GM21737 (cell line): ENCODE measurements around the gene EFCAB7.
A peak's percentile ranks its signal among the peaks of the same experiment; 100 is the strongest.

ENCODE experiments used
- ATAC-seq: cut with Tn5 transposase; IDR thresholded peaks from one replicate; pipeline ENCODE4 v1.9.1; 2021; ENCODE audit warnings: mild to moderate bottlenecking, moderate library complexity; ENCODE audit not compliant: unreplicated experiment

Gene EFCAB7, protein sequence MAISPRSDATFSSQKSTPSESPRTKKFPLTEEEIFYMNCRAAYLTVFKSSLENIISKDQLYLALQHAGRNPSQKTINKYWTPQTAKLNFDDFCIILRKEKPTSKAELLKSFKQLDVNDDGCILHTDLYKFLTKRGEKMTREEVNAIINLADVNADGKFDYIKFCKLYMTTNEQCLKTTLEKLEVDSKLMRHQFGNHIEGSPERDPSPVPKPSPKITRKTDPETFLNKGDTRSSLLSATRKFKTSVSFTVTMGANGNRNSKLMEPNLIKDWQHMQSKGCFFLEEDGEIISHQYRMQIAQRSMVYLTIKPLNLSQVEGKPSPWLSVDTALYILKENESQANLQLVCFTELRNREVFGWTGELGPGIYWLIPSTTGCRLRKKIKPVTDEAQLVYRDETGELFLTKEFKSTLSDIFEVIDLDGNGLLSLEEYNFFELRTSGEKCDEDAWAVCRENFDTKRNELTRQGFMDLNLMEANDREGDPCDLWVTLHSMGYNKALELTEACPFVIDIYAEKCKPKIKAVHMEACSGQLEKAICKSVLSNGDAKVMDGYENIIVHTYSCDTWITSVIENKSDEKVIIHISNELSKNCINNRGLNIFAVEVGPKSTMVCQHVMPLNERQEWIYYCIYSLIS

DNA sequence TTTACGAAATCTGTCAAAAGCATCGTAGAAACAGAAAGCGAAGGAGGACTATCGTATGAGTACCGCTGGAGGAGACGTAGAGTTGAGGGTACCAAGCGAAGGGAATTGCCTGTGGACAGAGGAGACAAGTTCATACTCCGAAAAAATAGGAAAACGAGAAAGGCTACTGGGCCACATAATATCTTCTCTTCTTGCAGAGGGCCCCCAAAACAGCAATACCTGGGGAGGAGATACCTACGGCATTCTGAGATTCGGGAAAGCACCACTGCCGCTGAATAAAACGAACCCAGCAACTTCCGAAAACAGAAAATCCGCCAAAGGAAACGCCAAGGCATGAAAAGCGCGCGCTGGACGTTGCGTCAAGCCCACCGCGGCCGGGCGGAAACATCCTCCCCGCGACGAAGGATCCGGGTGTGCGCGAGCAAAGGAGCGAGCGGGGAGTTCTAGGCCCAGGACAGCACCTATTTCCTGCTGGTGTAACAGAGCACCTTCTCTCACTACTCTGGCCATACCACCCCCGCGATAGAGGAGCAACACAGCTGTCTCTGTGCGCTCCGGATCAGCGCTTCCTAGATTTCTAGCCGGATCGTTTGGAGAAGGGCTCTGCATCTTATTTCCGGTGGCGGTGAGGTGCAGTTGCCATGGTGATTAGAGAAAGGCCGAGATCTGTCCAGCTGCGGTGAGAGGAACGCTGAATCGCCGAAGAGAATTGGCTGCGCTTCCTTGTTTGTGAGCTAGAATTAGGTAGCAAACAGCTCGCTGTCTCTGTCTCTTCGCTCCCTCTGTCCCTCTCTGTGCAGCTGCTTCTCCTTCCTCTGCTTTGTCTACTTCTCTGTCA lies at the start of gene EFCAB7, which contains the start of gene ITGB3BP:
Gene EFCAB7, plus strand, starts transcription at position 635 of the 838 bp plus-strand sequence. CDS start 2,048 bp downstream, outside the sequence.
Gene ITGB3BP, minus strand, starts transcription at position 335 of the 838 bp plus-strand sequence. Its CDS starts 92 bp downstream, at position 243.
- peak; percentile 85 for ATAC-seq

DNA sequence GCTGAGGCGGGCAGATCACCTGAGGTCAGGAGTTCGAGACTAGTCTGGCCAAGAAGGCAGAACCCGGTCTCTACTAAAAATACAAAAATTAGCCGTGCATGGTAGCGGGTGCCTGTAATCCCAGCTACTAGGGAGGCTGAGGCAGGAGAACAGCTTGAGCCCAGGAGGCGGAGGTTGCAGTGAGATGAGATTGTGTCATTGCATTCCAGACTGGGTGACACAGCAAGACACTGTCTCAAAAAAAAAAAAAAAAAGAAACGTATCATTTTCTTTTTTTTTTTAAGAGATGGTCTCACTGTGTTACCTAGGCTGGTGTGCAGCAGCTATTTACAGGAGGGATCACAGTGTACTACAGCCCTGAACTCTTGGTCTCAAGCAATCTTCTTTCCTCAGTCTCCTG lies 47.6 kb upstream of the EFCAB7 start:
- no peak for ATAC-seq

DNA sequence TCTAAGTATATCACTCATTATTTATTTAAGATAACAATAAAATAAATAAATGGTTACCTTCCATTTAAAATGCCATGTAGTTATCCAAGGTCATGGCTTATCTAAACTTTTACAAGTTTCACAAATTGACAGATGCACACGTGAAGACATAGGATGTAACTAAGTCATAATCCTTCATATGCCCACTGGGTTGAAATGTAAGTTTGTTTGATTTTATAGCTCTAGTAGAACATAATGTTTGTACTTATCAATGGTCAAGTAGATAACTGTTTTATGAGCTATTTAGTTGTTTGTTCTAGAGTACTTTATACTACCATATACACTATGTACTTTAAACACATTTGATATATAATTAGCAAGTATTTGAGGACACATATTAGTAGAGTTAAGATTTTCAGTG lies 43.3 kb upstream of the EFCAB7 start:
- ATAC-seq = no peak

DNA sequence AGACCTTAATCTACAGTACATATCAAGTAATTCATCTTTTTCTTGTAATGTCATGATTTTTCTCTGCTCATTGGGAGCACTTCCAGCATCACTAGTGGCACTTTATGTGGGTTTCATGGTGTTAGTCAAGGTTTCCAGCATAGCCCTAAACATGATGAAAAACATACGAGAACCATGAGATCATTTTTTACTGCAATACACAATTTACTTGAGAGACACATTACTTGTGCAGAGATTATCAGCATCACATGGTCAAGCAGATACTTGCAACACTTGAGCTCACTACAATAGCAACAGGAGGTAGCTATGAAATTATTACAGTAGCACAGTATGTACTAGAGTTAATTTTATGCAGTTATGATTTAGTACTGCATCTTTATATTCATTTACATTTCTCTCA lies 36.7 kb upstream of the EFCAB7 start:
- ATAC-seq = no peak

DNA sequence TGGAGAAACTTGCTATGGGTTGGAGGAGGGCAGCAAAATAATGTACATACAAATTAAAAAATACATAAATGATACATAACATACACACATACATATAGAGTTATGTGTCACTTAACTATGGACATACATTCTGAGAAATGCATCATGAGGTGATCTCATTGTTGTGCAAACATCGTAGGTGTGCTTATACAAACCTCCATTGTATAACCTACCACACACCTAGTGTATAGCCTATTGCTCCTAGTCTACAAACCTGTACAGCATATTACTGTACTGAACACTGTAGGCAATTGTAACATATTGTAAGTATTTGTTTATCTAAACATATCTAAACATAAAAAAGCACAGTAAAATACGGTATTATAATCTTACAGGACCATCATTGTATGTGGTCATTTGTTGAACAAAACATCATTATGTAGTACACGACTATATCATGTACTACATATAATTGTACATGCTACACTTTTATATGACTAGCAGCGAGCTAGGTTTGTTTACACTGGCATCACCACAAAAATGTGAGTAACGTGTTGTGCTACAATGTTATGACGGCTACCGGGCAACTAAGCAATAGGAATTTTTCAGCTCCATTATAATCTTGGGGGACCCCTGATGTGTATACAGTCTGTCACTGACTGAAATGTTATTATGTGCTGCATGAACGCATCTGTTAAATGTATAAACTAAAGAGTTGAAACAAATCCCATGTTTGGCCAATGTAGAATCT lies 35.8 kb upstream of the EFCAB7 start:
- no peak for ATAC-seq

DNA sequence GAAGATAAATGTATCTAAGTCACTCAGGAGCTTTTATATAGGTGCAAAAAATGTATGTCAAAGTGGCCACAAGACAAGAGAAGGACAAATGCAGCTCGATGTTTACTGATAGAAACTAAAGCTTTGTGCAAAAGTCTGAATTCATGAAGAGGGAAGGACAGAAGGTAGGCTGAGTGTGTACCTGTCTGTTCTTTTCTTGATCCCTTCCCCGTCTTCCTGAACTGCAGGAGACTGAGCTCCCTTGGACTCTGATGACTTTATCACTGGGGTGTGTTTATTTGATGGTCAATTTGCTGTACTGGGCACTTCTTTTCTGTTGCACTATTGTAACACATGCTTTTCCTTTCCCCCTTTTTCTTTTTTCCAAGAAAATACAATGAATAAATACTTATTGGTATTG lies 25.7 kb upstream of the EFCAB7 start:
- no peak for ATAC-seq

DNA sequence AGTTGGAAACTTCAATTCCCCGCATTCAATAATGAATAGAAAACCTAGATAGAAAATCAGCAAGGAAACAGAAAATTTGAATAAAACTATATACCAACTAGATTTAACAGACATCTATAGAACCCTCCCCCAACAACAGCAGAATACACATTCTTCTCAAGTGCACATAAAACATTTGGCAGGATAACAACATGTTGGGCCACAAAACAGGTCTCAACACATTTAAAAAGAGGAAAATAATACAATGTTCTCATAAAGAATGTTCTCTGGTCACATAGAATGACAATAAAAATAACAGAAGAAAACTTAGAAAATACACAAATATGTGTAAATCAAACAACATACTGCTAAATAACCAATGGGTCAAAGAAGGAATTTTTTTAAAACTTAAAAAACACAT lies 25.2 kb upstream of the EFCAB7 start:
- ATAC-seq = no peak

DNA sequence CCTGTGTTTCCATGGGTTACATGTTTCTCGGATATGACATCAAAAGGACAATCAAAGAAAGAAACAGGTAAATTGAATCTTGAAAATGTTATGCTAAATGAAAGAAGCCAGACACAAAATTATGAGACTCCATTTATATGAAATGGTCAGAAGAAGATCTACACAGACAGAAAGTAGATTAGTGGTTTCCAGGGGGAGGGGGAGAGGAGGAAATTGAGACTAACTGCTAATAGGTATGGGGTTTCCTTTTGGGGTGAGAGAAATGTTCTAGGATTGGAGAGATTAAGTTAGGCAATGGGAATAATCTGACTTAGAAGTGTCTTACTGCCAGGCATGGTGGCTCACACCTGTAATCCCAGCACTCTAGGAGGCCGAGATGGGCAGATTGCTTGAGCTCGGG lies 22.1 kb upstream of the EFCAB7 start:
- ATAC-seq = no peak

DNA sequence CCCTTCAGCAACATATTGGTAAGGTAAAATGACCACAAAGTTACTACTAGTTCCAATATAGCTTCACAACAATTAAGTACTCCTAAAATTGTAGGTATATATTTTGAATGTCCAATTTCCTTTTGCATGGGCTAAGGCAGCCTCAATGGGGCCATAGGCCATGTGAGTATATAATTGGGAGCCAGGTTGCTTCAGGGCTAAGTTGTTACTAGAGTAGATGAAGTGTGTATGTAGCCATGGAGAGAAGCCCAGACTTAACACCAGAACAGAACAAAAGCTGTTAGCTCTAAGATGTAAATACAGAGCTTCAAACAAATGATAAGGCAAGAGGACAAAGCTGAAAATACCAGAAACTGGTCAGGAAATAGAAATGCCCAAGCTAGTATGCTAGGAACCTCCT lies 16.5 kb upstream of the EFCAB7 start:
- ATAC-seq = no peak

DNA sequence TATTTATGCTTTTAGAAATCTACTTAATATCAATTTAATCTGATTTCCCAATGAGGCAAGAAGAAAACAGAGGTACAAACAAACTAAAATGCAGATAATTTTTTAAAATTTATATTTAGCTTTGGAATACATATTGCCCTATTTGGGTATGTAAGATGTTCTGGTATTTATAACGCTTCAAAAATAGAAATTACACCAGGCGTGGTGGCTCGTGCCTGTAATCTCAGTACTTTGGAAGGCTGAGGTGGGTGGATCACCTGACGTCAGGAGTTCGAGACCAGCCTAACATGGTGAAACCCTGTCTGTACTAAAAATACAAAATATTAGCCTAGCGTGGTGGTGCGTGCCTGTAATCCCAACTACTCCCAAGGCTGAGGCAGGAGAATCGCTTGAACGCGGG lies 13.6 kb upstream of the EFCAB7 start:
- no peak for ATAC-seq

DNA sequence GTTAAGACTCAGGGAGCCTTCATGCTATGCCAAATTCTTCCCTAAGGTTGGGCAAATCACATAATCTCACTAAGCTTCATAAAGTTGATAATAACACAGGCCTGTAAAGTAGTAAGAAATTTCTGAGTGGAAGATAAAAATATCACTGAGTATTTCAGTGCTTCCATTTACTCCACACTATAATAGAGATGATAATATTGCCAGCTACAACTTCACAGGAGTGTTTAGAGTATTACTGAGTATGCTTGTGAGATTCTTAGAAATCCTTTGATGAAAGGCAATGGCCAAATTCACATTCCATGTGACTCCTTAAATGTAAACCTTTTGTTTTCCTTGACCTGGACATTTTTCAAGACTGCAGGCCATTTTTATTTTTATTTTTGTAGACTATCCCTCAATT lies 10.7 kb upstream of the EFCAB7 start:
- ATAC-seq = no peak

DNA sequence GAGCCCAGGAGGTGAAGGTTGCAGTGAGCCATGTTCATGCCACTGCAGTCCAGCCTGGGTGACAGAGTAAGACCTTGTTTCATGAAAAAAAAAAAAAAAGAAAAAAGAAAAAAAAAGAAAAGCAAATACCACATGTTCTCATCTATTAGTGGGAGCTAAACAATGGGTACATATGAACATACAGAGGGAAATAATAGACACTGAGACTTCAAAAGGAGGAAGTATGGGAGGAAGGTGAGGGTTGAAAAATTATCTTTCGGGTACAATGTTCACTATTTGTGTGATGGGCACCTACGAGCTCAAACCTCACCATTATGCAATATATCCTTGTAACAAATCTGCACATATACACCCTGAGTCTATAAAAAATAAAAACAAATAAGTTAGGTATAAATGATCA lies 6.7 kb upstream of the EFCAB7 start:
- no peak for ATAC-seq

DNA sequence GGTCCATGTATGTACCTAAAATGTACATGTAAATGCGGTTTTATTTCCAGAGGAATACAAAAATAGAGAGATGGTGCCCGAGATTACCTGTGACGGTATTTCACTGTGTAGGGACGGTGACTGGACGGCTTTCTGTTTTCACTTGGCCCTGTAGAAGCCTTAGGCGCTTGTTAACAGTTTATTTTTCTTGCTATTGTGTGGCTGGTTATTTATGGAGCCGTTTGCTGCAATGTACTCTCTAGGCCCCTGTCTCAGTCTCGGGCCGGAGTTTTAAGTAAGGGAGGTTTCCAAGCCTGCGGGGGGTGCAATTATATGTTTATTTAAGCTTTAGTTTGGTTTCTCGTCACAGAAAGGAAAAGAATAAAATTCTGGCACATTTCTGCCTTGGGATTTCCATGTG lies 413 bp downstream of the EFCAB7 start:
- peak; percentile 17 for ATAC-seq

DNA sequence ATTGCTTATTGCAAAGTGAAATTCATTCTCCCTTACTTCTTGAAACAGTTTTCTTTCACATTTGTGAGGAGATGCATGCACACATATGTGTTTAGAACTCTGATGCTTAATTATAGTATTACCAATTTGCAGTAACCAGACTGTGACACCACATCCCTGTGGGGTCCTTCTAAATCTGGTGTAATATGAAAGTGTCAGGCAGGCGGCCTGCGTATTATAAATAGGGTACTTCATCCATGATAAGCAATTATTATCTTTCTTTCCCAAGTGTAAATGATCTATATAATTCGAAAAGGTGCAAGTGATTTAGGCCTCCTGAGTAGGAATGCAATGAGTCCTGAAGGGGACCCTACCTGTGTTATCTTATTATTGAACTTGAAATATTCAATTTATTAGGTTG lies 876 bp downstream of the EFCAB7 start:
- ATAC-seq = no peak

DNA sequence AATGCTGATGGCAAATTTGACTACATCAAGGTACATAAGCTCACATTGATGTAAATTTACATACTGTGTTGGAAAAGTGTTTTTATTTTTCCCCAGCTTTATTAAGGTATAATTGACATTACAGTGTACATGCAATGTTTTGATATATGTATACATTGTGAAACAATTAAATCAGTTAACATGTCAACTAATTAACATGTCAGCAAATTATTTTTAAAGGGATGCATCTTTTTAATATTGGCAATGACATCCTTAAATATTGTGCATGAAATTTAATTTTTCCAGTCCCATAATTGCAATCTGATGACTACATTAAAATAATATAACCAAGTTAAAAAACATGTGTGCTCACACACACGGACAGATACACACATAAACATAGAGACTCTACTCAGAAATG lies 9.4 kb downstream of the EFCAB7 start:
- ATAC-seq = no peak

DNA sequence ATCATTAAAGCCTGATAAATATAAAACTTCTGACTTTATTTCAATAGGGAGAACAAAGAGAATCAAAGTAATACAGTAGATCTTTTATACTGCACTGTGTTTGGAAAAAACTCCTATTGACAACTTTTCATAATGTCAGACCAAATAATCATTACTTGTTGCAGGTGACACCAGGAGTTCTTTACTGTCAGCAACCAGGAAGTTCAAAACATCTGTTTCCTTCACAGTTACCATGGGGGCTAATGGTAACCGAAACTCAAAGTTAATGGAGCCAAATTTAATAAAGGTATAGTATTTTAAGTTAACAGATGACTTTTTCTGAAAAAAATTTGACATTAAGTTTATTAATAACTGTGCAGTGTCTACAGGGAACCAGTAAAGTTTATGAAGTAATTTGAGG lies 10.6 kb downstream of the EFCAB7 start:
- no peak for ATAC-seq

DNA sequence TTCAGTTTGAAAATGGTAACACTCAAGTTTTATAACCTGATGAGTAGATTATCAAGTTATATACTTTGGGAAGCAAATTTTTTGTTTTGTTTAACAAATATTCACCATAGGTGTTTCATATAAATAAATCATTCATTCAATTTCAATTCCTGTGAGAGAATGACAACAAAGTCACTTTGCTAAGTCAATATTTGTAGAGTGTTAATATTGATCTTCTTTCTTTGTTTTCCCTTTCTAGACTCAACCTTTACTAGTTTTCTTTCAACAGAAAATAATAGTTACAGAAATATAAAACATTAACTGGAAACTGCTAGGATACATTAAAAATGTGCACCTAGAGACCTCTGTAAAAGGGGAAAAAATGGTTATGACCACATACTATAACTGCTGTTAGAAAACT lies 11.1 kb downstream of the EFCAB7 start:
- ATAC-seq = no peak

DNA sequence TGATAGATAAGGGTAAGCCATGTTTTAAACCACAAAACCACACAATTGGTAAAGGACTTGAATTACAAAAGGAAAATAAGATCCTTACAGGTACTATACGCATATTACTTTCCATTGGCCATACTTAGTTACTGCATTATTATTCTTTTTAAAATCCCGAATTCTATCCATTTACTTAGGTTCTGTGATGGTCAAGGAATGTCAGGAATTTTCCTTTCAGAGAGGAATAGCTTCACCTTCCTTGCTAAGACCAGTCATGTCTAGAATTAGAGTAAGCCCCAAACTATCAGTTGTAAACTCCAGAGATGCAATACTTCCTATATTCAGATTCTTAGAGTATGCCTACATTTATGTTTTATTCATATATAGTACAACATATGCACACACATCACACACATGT lies 13.7 kb downstream of the EFCAB7 start:
- no peak for ATAC-seq

DNA sequence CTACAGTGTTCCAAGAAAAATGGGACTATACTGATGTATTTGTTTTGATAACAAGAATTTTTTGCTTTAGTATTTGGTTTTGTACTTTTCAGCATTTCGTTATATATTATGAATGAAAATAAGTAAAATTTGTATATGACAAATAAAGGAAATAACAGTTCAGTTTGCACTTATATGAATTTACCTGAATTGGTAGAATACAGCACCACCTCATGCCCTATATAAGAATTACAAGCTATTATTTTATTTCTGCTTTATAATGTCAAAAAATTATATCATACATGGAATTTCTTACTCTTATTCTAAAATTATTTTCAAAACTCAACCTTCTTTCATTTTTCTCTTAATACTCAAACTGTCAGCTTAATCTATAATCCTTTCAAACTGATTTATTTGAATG lies 14.6 kb downstream of the EFCAB7 start:
- ATAC-seq = no peak

DNA sequence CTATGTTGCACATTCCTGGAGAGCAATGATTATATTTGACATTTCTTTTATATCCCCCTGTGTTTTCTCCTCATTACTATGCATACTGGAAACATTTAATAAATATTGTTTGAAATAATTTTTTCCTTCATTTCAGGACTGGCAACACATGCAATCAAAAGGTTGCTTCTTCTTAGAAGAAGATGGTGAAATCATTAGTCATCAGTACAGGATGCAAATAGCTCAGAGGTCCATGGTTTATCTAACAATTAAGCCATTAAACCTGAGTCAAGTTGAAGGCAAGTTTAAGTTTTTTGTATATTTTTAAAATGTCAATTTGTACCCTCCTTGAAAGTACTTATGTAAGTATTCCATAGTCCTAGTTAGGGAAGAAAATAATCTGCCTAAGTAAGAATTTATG lies 22.5 kb downstream of the EFCAB7 start:
- no peak for ATAC-seq
